Lower leg skin (tissue), 4 donors: ENCODE results near the gene RALGAPA2. TPM values are rescaled to one million over a fixed set of nuclear protein-coding genes. Genes with fewer than 3 reads are reported as not detected.

Experiments used
- DNase-seq, 2 donors: peaks; one replicate each; pipeline ENCODE4 v3.0.0-alpha.2; 2019; ENCODE audit warnings: low spot score in 2 of 2
- H3K4me3 ChIP-seq: fragments of 200-600 bp; sonication (generic); 2 replicates; pipeline ENCODE4 v1.5.1; 2017; ENCODE audit warnings: mild to moderate bottlenecking, low read depth; ENCODE audit not compliant: poor library complexity, severe bottlenecking
- POLR2A ChIP-seq, 2 donors: fragments of 450-650 bp; IDR thresholded peaks; one replicate each; pipeline ENCODE4 v1.6.1; 2016 to 2017; ENCODE audit warnings: antibody characterized with exemption in 2 of 2, mild to moderate bottlenecking in 1 of 2, moderate library complexity in 1 of 2
- WGBS, 2 donors: methylation state at CpG; one replicate each; pipeline ENCODE4 v1.1.5; 2018; 5-methylcytosine and 5-hydroxymethylcytosine counted together
- intact Hi-C: fragments of 100-400 bp; cut with DNase I; formaldehyde crosslinking; loops from one replicate; pipeline ENCODE4 v1.15.0; 2023; ENCODE audit warnings: low total_unique reads
- total RNA-seq, 4 donors: library from RNA; depleted of rRNA; stranded (reverse); fragments of >200 nt; gene quantifications; one replicate each; pipeline ENCODE4 v1.1.0, GENCODE V29; 2016
- TF ChIP-seq, protein P1 (sequence below), 3 donors: fragments of 450-650 bp; IDR thresholded peaks; one replicate each; pipeline ENCODE4 v1.5.1; 2016; ENCODE audit warnings: antibody characterized with exemption in 3 of 3, mild to moderate bottlenecking in 3 of 3, moderate library complexity in 2 of 3

RALGAPA2 gene
- total RNA-seq, 4 donors from 2014 or later, result 56.1 to 78.8 (median 60.8) TPM

DNA sequence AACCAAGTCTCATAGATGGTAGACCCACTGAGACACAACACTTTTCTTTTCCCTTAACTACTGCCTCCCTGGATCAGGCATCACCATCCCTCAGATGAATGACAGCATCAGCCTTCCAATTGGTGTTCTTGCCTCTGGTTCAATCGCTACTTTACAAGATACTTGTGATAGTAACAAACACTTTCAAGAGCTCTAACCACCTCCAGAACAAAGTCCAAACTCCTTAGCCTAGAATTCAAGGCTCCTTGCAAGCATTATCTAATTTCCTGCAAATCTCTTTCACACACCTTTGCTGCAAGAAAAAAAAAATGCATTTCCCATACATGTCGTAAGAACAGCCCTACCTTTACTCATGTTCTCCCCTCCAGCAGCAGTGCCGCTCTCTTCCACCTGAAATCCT lies 33.1 kb downstream of the RALGAPA2 start:
- TF ChIP-seq, protein P1, sequence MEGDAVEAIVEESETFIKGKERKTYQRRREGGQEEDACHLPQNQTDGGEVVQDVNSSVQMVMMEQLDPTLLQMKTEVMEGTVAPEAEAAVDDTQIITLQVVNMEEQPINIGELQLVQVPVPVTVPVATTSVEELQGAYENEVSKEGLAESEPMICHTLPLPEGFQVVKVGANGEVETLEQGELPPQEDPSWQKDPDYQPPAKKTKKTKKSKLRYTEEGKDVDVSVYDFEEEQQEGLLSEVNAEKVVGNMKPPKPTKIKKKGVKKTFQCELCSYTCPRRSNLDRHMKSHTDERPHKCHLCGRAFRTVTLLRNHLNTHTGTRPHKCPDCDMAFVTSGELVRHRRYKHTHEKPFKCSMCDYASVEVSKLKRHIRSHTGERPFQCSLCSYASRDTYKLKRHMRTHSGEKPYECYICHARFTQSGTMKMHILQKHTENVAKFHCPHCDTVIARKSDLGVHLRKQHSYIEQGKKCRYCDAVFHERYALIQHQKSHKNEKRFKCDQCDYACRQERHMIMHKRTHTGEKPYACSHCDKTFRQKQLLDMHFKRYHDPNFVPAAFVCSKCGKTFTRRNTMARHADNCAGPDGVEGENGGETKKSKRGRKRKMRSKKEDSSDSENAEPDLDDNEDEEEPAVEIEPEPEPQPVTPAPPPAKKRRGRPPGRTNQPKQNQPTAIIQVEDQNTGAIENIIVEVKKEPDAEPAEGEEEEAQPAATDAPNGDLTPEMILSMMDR (IDR thresholded peaks at IDR 0.05), result no peak
- no peak for TF ChIP-seq POLR2A (IDR thresholded peaks at IDR 0.05)
- intact Hi-C loops, result no loop called here
- no peak for DNase-seq
- H3K4me3 ChIP-seq, result no peak overlapping the region
- WGBS, 2 donors, result 97% methylated on average over 3 of the region's 3 CpGs

DNA sequence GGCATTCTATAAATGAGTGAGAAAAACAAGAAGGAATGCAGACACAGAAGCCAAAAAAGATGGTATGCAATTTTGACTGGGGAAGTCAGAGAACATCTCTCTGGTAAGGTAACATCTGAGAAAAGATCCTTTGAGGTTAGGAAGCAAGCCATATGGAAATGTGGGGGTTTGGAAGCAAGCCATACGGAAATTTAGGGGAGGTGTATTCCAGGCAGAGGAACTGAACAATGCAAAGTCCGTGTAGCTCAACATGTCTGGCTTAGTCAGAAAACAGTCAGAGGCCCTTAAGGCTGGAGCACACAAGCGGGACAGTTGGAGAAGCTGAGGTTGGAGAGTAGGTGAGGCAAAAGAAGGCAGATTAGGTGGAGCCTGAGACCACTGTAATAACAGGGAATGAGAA lies 35.3 kb downstream of the RALGAPA2 start:
- DNase-seq, result no peak
- no peak overlapping the region for H3K4me3 ChIP-seq
- WGBS, 2 donors, result 55 to 61% methylated on average over 3 of the region's 3 CpGs
- intact Hi-C loops, result no loop called here
- TF ChIP-seq, protein P1 (IDR thresholded peaks at IDR 0.05), result no peak
- TF ChIP-seq POLR2A (IDR thresholded peaks at IDR 0.05), result no peak

DNA sequence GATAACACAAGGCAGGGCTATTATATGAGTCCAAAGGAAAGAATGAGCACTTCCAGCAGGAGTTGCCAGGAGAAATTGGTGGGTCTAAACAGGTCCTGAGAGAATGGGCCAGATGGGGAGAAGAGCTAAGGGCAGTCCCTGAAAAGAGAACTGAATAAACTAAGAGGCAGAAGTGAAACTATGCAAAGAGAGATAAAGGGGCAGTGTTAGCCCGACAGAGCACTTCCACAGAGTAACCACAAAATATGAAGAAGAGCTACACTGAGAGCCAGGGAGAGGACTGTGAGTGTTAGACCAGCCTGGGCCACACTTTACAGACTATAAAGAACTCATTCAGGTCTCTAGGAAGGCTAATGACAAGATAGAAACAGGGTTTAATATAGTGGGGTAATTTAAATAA lies 43.8 kb downstream of the RALGAPA2 start:
- intact Hi-C loops, result loop anchor here (10.0 kb wide), 1 partner anchor 156 kb away; no protein-coding TSS in a partner anchor
- 50 to 54% methylated on average over 1 of the region's 1 CpG for WGBS, 2 donors
- H3K4me3 ChIP-seq, result no peak overlapping the region
- DNase-seq, result no peak
- no peak for TF ChIP-seq POLR2A (IDR thresholded peaks at IDR 0.05)
- TF ChIP-seq, protein P1 (IDR thresholded peaks at IDR 0.05), result no peak

DNA sequence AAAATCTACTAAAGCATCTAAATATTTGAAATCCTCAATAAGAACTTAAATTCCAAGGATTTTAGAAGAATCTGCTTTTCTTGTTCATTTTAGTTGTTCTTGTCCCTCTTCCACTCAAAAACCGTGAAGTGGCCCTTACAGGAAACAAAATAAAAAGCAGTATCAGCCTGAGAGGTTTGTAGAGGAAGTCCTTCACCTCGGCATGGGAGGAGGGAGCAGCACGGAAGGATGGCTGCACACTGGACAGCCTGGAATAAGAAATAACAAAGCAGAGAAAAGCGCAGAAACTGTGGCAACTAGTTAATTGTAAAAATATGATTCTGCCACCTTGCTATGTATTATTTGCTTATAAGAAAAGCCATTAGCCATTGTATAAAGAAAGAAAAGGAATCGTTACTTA lies 46.1 kb downstream of the RALGAPA2 start:
- TF ChIP-seq POLR2A (IDR thresholded peaks at IDR 0.05), result no peak
- TF ChIP-seq, protein P1 (IDR thresholded peaks at IDR 0.05), result no peak
- intact Hi-C loops, result loop anchor here (10.0 kb wide), 1 partner anchor 158 kb away; no protein-coding TSS in a partner anchor
- H3K4me3 ChIP-seq, result no peak overlapping the region
- 72 to 83% methylated on average over 5 of the region's 5 CpGs for WGBS, 2 donors
- DNase-seq, result no peak

DNA sequence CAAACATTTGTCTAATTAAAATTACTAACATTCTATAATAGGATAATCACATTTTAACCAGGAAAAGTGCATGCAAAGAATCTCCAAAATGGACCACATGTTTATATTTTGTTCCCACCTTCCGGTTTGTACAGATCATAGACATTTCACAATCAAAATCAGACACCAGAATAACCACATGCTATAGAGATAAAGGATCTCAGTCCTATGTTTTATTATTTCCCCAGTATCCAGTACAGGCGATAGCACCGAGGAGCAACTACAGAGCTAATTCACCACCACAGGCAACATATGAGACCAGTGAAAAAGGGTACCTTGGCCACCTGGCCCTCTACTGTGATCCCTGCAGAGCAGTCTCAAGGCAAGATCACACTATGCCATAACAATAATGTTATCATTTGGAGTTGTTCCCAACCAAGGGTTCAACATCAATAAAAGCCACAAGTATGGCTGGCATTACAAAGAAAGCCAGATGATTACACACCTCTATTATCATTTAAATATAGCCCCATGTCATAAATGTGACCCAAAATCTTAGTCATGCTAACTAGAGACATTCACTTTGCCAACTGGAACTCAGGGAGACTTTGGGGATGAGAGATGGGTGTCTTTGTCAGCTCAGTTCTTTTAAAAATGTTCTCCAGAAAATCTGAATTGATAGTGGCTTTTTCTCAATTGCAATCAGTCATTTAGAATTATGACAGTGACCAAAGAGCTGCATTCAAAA lies 46.7 kb downstream of the RALGAPA2 start:
- WGBS, 2 donors, result 71 to 84% methylated on average over 3 of the region's 3 CpGs

More for the DNA sequence above, 46.7 kb downstream of the RALGAPA2 start:
- DNase-seq, result no peak
- TF ChIP-seq, protein P1 (IDR thresholded peaks at IDR 0.05), result no peak
- no peak for TF ChIP-seq POLR2A (IDR thresholded peaks at IDR 0.05)
- no peak overlapping the region for H3K4me3 ChIP-seq
- intact Hi-C loops, result loop anchor here (10.0 kb wide), 1 partner anchor 159 kb away; no protein-coding TSS in a partner anchor
